Measurements from ENCODE around the gene KLC3. TPM values are rescaled to one million over a fixed set of nuclear protein-coding genes. Genes with fewer than 3 reads are reported as not detected.

The KLC3 gene
- total and polyA plus RNA-seq, 4 donors = 0.80 to 2.2 (median 1.4) TPM

- TF ChIP-seq CTCF (IDR thresholded peaks at IDR 0.05; ENCODE audit: control extremely low read depth, extremely low read depth) = no peak
- no peak overlapping the region for H3K27ac ChIP-seq (ENCODE audit: low read depth in 1 of 2, low read length in 1 of 2)
- no peaks in the 10 kb centered on the region for H3K9me3 ChIP-seq (ENCODE audit: control insufficient read depth in 4 of 4, insufficient read depth in 3 of 4, low read length in 3 of 4)
- H3K36me3 ChIP-seq (ENCODE audit: control insufficient read depth in 4 of 4, insufficient read depth in 4 of 4, low read length in 4 of 4) = no peaks in the 10 kb centered on the region
- peaks cover 0 to 6% (median 3%) of the 10 kb centered on the region in 5 donors for H3K4me1 ChIP-seq (ENCODE audit: control insufficient read depth in 5 of 5, insufficient read depth in 5 of 5, low read length in 5 of 5)
- no peak overlapping the region for H3K4me3 ChIP-seq
- no peak for DNase-seq
- WGBS, 2 donors = 86 to 87% methylated on average over 6 of the region's 6 CpGs
- ATAC-seq (ENCODE audit: insufficient read depth, low FRiP score) = no peak
- H3K9ac ChIP-seq (ENCODE audit: insufficient read depth in 1 of 2, low read length in 2 of 2) = no peak overlapping the region
- H3K27me3 ChIP-seq (ENCODE audit: control insufficient read depth in 3 of 3, insufficient read depth in 3 of 3, low read length in 2 of 3) = peaks cover 0 to 18% (median 17%) of the 10 kb centered on the region in 3 donors
Observed at GRCh38 chr19:45339629-45340028, 921 bp upstream of the KLC3 start.

GRCh38 chr19:45340899-45341453, 426 bp downstream of the KLC3 start:
- WGBS, 2 donors = 13 to 15% methylated on average over 24 to 25 of the region's 25 CpGs

GRCh38 chr19:45342911-45343310, 2.4 kb downstream of the KLC3 start:
- H3K4me3 ChIP-seq = no peak overlapping the region
- WGBS, 2 donors = 76 to 77% methylated on average over 13 of the region's 13 CpGs
- no peak for DNase-seq

More at GRCh38 chr19:45340899-45341453, 426 bp downstream of the KLC3 start:
- H3K27me3 ChIP-seq (ENCODE audit: control insufficient read depth in 3 of 3, insufficient read depth in 3 of 3, low read length in 2 of 3) = peaks cover 6 to 18% (median 17%) of the 10 kb centered on the region in 3 donors
- no peak overlapping the region for H3K9ac ChIP-seq (ENCODE audit: insufficient read depth in 1 of 2, low read length in 2 of 2)
- peaks cover 0 to 6% (median 3%) of the 10 kb centered on the region in 5 donors for H3K4me1 ChIP-seq (ENCODE audit: control insufficient read depth in 5 of 5, insufficient read depth in 5 of 5, low read length in 5 of 5)
- H3K4me3 ChIP-seq = no peak overlapping the region
- DNase-seq (no peak), ATAC-seq (ENCODE audit: insufficient read depth, low FRiP score) (no peak)
- no peak overlapping the region for H3K27ac ChIP-seq (ENCODE audit: low read depth in 1 of 2, low read length in 1 of 2)
- H3K36me3 ChIP-seq (ENCODE audit: control insufficient read depth in 4 of 4, insufficient read depth in 4 of 4, low read length in 4 of 4) = no peaks in the 10 kb centered on the region
- no peak for TF ChIP-seq CTCF (IDR thresholded peaks at IDR 0.05; ENCODE audit: control extremely low read depth, extremely low read depth)
- H3K9me3 ChIP-seq (ENCODE audit: control insufficient read depth in 4 of 4, insufficient read depth in 3 of 4, low read length in 3 of 4) = no peaks in the 10 kb centered on the region

More at GRCh38 chr19:45342911-45343310, 2.4 kb downstream of the KLC3 start:
- no peak for TF ChIP-seq CTCF (IDR thresholded peaks at IDR 0.05; ENCODE audit: control extremely low read depth, extremely low read depth)
- no peaks in the 10 kb centered on the region for H3K36me3 ChIP-seq (ENCODE audit: control insufficient read depth in 4 of 4, insufficient read depth in 4 of 4, low read length in 4 of 4)
- no peak overlapping the region for H3K9ac ChIP-seq (ENCODE audit: insufficient read depth in 1 of 2, low read length in 2 of 2)
- H3K9me3 ChIP-seq (ENCODE audit: control insufficient read depth in 4 of 4, insufficient read depth in 3 of 4, low read length in 3 of 4) = no peaks in the 10 kb centered on the region
- no peak overlapping the region for H3K27ac ChIP-seq (ENCODE audit: low read depth in 1 of 2, low read length in 1 of 2)
- H3K27me3 ChIP-seq (ENCODE audit: control insufficient read depth in 3 of 3, insufficient read depth in 3 of 3, low read length in 2 of 3) = peaks cover 6 to 26% (median 17%) of the 10 kb centered on the region in 3 donors
- no peak for ATAC-seq (ENCODE audit: insufficient read depth, low FRiP score)
- peaks cover 0 to 6% (median 3%) of the 10 kb centered on the region in 5 donors for H3K4me1 ChIP-seq (ENCODE audit: control insufficient read depth in 5 of 5, insufficient read depth in 5 of 5, low read length in 5 of 5)
